ENCODE results near the gene AKAP9.
A peak's percentile ranks its signal among the peaks of the same experiment; 100 is the strongest.

AKAP9 gene

DNA sequence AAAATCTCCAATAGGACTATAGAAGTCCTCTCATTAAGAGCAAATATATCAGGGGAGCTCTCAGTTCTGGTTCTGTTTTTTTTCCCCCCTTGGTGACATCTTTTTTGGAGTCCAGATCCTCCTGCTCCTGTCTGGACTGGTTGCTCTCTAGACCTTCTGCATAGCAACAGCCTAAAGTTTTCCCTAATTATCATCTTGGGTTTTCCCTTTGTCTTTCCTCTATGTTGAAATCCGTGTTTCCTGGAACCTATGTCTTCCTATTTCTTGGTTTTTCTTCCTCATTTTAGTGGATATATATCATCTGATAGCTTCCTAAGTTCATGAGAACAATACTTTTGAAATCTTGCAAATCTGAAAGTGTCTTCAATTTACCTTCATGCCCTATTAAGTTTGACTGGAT, 30.5 kb upstream of the AKAP9 start:
- H3K4me2 ChIP-seq (ENCODE audit: low read depth, low read length, poor library complexity, severe bottlenecking) = no peak overlapping the region
- H3K79me2 ChIP-seq (ENCODE audit: insufficient read depth, low read length) = no peaks in the 10 kb centered on the region
- H3K27ac ChIP-seq (ENCODE audit: low read depth, low read length) = no peak overlapping the region
- no peaks in the 10 kb centered on the region for H4K20me1 ChIP-seq (ENCODE audit: low read depth, low read length)
- TF ChIP-seq, protein P1, sequence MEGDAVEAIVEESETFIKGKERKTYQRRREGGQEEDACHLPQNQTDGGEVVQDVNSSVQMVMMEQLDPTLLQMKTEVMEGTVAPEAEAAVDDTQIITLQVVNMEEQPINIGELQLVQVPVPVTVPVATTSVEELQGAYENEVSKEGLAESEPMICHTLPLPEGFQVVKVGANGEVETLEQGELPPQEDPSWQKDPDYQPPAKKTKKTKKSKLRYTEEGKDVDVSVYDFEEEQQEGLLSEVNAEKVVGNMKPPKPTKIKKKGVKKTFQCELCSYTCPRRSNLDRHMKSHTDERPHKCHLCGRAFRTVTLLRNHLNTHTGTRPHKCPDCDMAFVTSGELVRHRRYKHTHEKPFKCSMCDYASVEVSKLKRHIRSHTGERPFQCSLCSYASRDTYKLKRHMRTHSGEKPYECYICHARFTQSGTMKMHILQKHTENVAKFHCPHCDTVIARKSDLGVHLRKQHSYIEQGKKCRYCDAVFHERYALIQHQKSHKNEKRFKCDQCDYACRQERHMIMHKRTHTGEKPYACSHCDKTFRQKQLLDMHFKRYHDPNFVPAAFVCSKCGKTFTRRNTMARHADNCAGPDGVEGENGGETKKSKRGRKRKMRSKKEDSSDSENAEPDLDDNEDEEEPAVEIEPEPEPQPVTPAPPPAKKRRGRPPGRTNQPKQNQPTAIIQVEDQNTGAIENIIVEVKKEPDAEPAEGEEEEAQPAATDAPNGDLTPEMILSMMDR (IDR thresholded peaks at IDR 0.05; ENCODE audit: insufficient read depth, low read length, poor library complexity, severe bottlenecking) = no peak
- no peak for TF ChIP-seq EZH2phosphoT487 (conservative IDR thresholded peaks at IDR 0.05; ENCODE audit: low read length)
- H3F3A ChIP-seq (ENCODE audit: insufficient read depth) = no peaks in the 10 kb centered on the region
- H3K9ac ChIP-seq (ENCODE audit: low read length) = no peak overlapping the region
- no peak overlapping the region for H2AFZ ChIP-seq (ENCODE audit: low read depth, low read length, severe bottlenecking)
- H3K36me3 ChIP-seq (ENCODE audit: low read length) = no peaks in the 10 kb centered on the region
- no peaks in the 10 kb centered on the region for H3K9me2 ChIP-seq (replicated peaks; ENCODE audit: insufficient read depth, low read length)
- H3K27me3 ChIP-seq (ENCODE audit: low read length) = no peaks in the 10 kb centered on the region
- H3K4me3 ChIP-seq (ENCODE audit: insufficient read depth, low read length, poor library complexity, severe bottlenecking) = no peak overlapping the region
- H3K9me3 ChIP-seq (ENCODE audit: insufficient read depth, low read length) = no peaks in the 10 kb centered on the region

DNA sequence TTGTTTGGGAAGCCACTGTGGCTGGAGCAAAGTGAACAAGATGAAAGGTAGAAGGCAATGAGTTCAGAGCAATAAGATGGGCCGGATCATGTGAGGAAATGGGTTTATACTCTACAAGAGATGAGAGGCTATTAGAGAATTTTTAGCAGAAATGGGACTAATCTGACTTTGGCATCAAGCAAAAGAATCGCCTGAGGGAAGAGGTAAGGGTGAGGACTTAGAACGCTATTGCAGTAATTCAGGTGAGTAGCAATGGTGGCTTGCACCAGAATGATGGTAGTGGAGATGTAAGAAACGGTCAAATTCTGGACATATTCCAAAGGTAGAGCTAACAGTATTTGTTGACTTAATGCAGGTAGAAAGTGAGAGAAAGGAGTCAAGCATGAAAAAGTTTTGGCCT, 29.5 kb upstream of the AKAP9 start:
- no peak overlapping the region for H3K9ac ChIP-seq (ENCODE audit: low read length)
- H3K27me3 ChIP-seq (ENCODE audit: low read length) = no peaks in the 10 kb centered on the region
- no peaks in the 10 kb centered on the region for H3K9me2 ChIP-seq (replicated peaks; ENCODE audit: insufficient read depth, low read length)
- H3F3A ChIP-seq (ENCODE audit: insufficient read depth) = no peaks in the 10 kb centered on the region
- no peak overlapping the region for H3K27ac ChIP-seq (ENCODE audit: low read depth, low read length)
- H3K4me3 ChIP-seq (ENCODE audit: insufficient read depth, low read length, poor library complexity, severe bottlenecking) = no peak overlapping the region
- no peak overlapping the region for H3K4me2 ChIP-seq (ENCODE audit: low read depth, low read length, poor library complexity, severe bottlenecking)
- no peaks in the 10 kb centered on the region for H3K9me3 ChIP-seq (ENCODE audit: insufficient read depth, low read length)
- no peaks in the 10 kb centered on the region for H3K36me3 ChIP-seq (ENCODE audit: low read length)
- TF ChIP-seq EZH2phosphoT487 (conservative IDR thresholded peaks at IDR 0.05; ENCODE audit: low read length) = no peak
- TF ChIP-seq, protein P1 (IDR thresholded peaks at IDR 0.05; ENCODE audit: insufficient read depth, low read length, poor library complexity, severe bottlenecking) = no peak
- no peaks in the 10 kb centered on the region for H4K20me1 ChIP-seq (ENCODE audit: low read depth, low read length)
- H3K79me2 ChIP-seq (ENCODE audit: insufficient read depth, low read length) = no peaks in the 10 kb centered on the region
- no peak overlapping the region for H2AFZ ChIP-seq (ENCODE audit: low read depth, low read length, severe bottlenecking)

DNA sequence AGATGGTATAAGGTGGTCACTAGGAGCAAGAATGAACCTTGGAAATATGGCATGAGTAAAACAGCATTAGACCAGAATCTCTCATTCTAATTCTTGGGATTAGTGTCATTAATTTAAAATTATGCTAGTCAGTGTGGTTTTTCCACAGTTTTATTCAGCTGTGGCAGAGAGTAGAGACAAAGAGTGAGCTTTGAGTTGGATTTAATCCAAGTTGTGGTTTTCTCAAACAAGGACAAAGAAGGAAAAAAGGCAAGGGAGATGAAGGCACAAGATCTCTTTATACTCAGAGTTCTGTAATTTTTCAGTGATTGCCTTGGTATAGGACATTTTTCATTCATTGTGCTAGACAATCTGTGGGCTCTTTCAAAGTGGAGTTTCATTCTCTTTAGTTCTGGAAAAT, 28.2 kb upstream of the AKAP9 start:
- Histone ChIP-seq H4K20me1 (ENCODE audit: low read depth, low read length) (no peaks in the 10 kb centered on the region), H3K9ac (ENCODE audit: low read length) (no peak overlapping the region), H2AFZ (ENCODE audit: low read depth, low read length, severe bottlenecking) (no peak overlapping the region), H3K9me2 (replicated peaks; ENCODE audit: insufficient read depth, low read length) (no peaks in the 10 kb centered on the region), H3K27me3 (ENCODE audit: low read length) (no peaks in the 10 kb centered on the region), H3K9me3 (ENCODE audit: insufficient read depth, low read length) (no peaks in the 10 kb centered on the region), H3K36me3 (ENCODE audit: low read length) (no peaks in the 10 kb centered on the region), H3K4me2 (ENCODE audit: low read depth, low read length, poor library complexity, severe bottlenecking) (peak overlapping the region; percentile 11), H3K79me2 (ENCODE audit: insufficient read depth, low read length) (no peaks in the 10 kb centered on the region), H3F3A (ENCODE audit: insufficient read depth) (no peaks in the 10 kb centered on the region), H3K27ac (ENCODE audit: low read depth, low read length) (no peak overlapping the region), H3K4me3 (ENCODE audit: insufficient read depth, low read length, poor library complexity, severe bottlenecking) (no peak overlapping the region)
- TF ChIP-seq, protein P1 (IDR thresholded peaks at IDR 0.05; ENCODE audit: insufficient read depth, low read length, poor library complexity, severe bottlenecking) = no peak
- no peak for TF ChIP-seq EZH2phosphoT487 (conservative IDR thresholded peaks at IDR 0.05; ENCODE audit: low read length)
